GM10847 (cell line): ENCODE measurements around the gene APOLD1.

Source experiments
- POLR2A ChIP-seq: IDR thresholded peaks from 2 replicates; pipeline ENCODE4 v1.6.1; 2011; ENCODE audit not compliant: insufficient read length; ENCODE audit errors: extremely low read depth

Gene APOLD1

GRCh38 chr12:12776261-12776660 lies 9.2 kb upstream of the APOLD1 start:
- no peak for TF ChIP-seq POLR2A

GRCh38 chr12:12777092-12777491 lies 8.4 kb upstream of the APOLD1 start:
- no peak for TF ChIP-seq POLR2A

GRCh38 chr12:12779007-12779406 lies 6.5 kb upstream of the APOLD1 start:
- no peak for TF ChIP-seq POLR2A

- TF ChIP-seq POLR2A: no peak
Measured at GRCh38 chr12:12779529-12779928, 5.9 kb upstream of the APOLD1 start.

- no peak for TF ChIP-seq POLR2A
Measured at GRCh38 chr12:12784116-12784515, 1.3 kb upstream of the APOLD1 start.

GRCh38 chr12:12786351-12786705 lies 869 bp downstream of the APOLD1 start:
- TF ChIP-seq POLR2A: no peak

GRCh38 chr12:12786706-12787601 lies 1.5 kb downstream of the APOLD1 start:
- peak; percentile 86 for TF ChIP-seq POLR2A

- no peak for TF ChIP-seq POLR2A
Measured at GRCh38 chr12:12788131-12788530, 2.7 kb downstream of the APOLD1 start.

- TF ChIP-seq POLR2A: no peak
Measured at GRCh38 chr12:12788675-12789368, 3.4 kb downstream of the APOLD1 start.

GRCh38 chr12:12790956-12791355 lies 5.5 kb downstream of the APOLD1 start:
- no peak for TF ChIP-seq POLR2A

GRCh38 chr12:12791756-12792369 lies 6.4 kb downstream of the APOLD1 start:
- no peak for TF ChIP-seq POLR2A

GRCh38 chr12:12792421-12792820 lies 7.0 kb downstream of the APOLD1 start:
- no peak for TF ChIP-seq POLR2A

GRCh38 chr12:12794686-12795085 lies 9.2 kb downstream of the APOLD1 start:
- no peak for TF ChIP-seq POLR2A

- no peak for TF ChIP-seq POLR2A
Measured at GRCh38 chr12:12796171-12796570, 10.7 kb downstream of the APOLD1 start.

GRCh38 chr12:12796928-12797793 lies 11.7 kb downstream of the APOLD1 start:
- no peak for TF ChIP-seq POLR2A
